GM18858 (cell line): ENCODE data around the gene PPP1R18.
"Not testable (repeated sequence)": the region's sequence is repeated elsewhere in the genome, so short reads cannot be mapped to it uniquely, and the experiment has no call there.

Source experiments
- ATAC-seq: cut with Tn5 transposase; IDR thresholded peaks from one replicate; pipeline ENCODE4 v1.9.1; 2021; ENCODE audit not compliant: unreplicated experiment

The PPP1R18 gene

DNA sequence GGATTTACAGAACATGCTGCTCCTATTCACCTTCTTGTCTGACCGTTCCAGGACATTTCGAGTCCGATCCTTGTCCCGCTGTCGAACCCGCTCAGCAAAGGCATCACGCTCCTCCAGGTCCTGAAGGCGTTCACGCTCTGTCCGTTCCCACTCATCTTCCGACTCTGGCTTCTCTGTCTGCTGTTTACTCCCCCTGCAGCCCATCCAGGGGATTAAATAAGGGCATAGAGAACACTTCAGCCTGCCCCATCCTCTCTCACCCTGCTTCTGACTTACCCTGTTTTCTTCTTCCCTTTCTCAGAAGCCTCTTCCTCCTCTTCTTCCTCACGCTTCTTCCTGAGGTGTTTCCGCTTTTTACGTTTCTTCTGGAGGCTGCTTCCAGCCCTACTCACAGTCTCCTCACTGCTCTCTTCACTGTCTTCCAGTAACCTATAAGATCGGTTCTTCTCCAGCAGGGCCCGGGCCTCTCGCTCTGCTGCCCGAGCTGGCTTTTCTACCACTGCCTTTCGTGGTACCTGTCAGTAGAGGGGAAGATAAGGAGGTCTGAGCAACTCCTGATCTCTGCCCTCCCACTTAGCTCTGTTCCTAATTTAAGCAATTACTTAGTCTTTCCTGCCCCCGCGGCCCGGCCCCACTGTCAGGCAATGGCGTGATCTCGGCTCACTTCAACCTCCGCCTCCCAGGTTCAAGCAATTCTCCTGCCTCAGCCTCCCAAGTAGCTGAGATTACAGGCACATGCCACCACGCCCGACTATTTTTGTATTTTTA, 15.5 kb downstream of the PPP1R18 start:
- ATAC-seq, result no peak

DNA sequence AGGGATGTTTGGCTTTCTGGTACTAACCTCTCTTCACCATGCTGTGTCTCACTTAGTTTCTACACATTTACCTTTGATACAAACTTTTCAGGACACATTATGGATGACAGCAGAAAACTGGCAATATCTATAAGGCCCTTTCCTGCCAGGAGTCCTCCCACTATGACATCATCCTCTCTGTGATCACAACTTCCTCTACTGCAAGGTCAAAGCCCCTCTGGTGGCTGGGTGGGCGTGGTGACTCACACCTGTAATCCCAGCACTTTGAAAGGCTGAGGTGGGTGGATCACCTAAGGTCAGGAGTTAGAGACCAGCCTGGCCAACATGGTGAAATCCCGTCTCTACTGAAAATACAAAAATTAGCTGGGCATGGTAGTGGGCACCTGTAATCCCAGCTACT, 20.1 kb downstream of the PPP1R18 start:
- not testable (repeated sequence) for ATAC-seq

DNA sequence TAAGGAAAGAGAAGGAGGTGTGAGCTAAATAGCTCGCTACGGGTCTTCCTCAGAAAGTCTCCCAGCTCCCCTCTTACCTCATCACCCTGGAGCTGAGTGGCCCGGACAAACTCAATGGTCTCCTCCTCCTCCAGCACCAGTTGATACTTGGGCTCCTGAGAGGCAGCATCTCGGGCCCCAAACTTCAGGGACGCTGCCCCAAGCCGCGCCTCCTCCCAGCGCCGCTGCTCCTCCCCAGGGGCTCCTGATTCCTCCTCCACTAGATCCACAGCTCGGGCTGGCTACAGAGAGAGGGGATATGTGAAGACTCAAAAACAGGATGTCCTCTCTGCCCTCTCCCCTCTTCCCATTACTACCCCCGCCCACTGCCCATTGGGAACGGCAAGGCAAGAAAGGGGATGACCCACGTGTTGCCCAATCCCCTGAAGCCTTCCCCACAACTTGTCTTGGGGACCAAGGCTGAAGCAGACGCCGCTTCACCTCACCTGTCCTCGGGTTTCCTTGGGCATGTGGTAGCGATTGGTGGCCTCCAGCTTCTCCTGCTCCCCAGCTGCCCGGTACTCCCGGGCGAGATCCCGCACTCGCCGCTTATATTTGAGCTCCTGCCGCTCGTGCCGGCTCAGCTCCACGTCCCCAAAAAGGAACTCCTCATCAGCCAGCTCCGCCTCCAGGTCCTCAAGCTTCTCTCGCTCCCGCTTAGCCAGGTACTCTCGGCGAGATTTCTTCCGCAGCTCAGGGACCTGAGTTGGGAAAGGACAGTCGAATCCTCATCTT, 21.3 kb downstream of the PPP1R18 start:
- ATAC-seq, result no peak

DNA sequence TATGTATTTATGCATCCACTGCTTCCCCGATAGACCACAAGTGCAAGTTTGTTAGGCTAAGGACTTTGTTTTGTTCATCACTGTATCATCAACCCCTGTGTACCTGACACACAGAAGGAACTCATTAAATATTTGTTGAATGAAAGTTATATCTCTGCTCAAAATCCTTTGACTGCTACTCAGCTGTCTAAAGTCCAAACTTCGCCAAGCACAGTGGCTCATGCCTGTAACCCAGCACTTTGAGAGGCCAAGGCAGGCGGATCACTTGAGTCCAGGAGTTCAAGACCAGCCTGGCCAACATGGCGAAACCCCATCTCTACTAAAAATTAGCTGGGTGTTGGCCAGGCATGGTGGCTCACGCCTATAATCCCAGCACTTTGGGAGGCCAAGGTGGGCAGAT, 28.5 kb downstream of the PPP1R18 start:
- not testable (repeated sequence) for ATAC-seq

DNA sequence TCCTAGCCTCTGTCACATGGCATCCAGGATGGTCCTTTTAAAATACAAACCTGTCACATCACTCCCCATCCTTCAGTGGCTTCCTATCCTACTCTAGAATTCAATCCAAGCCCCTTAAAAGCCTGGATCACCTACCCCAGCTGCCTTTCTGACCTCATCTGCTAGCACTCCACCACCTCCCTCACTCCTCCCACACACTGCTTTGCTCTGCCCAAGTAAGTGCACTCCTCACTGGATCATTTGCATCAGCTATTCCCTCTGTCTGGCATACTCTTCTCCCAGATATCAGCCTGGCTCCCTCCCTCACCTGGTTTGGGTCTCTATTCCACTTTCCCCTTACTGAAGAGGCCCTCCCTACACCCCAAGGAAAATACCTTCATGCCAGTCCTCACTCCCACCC, 29.0 kb downstream of the PPP1R18 start:
- ATAC-seq, result no peak

DNA sequence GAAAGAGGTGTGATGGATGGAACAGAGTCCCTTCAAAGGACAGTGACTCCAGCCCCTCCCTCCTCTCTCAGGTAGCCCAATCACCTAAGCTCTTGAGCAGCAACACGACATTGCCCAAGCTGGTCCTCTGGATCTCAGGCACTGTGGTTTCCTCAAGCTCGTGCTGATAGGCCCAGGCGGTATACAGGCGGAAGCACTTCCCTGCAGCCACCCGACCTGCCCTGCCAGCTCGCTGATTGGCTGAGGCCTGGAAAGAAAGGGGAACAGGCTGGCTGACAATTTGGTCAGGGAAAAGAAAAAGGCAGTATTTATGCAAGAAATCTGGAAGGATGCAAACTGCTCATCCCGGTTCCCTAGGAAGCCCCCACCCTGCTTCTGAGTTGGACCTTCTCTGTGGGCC, 29.9 kb downstream of the PPP1R18 start:
- ATAC-seq, result no peak

DNA sequence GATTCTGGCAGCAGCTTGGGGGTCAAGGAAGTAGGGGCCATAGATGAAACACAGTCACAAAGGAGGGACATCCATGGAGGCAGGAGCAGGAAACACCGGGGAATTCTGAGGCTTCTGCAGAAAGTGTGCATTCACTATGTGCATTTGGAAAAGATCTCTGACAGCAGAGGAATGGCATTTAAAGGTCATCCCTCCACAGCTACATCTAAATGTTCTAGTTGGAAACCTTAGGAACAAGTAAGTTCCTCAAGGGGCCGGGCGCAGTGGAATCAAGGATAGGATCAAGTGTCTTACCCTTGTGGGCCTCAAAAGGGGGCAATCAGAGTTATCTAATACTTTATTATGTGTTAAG, 30.7 kb downstream of the PPP1R18 start:
- ATAC-seq, result no peak

DNA sequence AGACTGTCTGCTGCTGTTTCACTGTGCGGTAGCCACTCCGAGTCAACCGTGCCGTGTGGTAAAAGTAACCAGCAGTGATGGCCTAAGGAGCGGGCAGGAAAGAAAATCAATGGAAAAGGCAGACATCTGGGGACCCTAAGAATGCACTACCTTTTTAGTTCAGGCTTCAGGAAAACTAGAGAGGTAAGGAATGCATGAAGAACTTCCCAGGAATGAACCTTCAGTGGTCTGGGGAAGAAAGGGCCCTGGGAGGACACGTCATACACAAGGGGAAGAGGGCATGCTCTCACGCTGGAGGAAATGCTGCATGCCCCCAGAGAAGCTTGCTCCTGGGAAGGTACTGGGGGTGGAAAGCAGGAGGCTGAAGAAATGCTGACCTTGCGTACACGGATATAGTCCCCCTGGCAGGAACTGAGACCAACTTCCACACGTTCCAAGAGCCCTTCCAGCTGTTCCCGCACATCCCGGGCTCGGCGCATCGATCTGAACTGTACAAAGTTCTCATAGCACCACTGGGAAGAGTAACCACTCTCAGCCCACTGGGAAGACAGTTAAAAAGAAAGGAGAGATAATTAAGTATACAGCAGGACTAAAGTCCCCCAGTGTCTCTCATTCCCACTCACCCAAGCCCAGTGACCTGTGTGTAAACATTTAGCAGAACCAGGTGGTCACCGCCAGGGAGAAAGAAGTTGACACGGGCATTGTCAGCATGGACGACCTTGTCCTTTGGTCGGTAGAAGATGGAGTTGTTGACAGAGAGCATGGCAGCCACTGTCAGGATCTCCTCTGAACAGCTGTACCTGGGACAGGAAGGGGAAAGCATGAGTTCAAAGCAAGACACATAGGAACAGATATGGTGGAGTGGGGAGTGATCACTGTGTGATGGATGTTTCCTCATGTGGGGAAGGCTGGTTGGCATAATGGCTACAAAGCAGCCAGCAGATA, 31.4 kb downstream of the PPP1R18 start:
- no peak for ATAC-seq

DNA sequence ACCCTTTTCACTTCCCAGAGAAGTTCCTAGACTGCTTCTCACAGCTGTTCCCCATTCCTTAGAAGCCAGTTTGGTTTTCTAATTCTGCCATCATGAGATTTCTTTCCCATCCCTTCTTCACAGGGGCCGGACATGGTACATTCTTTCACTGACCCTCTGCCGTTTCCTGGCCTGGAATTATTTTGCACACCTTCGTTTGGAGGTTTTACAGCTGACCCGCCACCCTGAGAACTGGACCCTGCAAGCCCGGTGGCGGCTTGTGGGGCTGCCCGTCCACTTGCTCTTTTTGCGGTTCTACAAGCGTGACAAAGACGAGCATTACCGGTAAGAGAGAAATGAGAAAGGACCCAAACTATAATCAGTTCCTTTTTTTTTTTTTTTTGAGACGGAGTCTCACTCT, 35.3 kb downstream of the PPP1R18 start:
- no peak for ATAC-seq

DNA sequence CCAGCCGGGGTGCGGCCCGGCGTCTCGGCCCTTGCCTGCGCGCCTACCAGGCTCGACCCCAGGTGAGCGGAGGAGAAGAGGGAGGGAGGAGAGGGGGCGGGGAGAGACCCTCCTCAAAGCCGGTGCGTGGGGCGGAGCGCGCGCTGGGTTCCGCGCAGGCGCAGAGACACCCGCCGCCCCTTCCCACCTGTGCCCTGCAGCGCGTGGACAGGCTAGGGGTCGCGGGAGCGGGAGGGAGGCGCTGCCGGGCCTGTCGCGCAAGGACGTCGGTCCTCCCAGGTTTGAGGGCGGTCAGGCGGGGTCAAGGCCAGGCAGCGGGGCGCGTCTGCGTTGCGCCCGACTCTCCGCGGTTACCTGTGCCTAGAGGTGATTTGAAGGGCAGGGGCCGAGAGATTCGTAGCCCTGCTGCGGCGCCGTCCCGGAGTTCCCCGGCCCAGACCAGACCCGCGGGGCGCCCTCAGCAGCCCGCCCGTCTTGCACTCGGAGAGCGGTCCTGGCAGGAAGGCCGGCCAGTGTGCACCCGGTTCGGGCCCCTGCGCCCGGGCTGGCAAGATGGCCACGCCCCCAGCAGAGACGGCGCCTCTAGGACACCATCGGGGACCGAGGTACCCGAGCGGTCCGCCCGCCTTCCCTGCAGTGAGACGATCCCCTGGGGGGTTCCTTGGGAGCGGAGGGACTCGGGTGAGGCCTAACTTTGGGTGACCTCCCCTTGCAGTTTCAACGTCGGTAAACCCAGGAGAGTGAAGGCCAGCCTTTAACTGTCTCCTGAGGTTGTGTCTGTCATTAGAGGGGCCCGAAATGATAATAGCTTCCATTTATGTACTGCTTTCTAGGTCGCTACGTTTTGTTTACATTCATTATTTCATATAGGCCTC, 39.0 kb downstream of the PPP1R18 start:
- peak; percentile 38 for ATAC-seq

DNA sequence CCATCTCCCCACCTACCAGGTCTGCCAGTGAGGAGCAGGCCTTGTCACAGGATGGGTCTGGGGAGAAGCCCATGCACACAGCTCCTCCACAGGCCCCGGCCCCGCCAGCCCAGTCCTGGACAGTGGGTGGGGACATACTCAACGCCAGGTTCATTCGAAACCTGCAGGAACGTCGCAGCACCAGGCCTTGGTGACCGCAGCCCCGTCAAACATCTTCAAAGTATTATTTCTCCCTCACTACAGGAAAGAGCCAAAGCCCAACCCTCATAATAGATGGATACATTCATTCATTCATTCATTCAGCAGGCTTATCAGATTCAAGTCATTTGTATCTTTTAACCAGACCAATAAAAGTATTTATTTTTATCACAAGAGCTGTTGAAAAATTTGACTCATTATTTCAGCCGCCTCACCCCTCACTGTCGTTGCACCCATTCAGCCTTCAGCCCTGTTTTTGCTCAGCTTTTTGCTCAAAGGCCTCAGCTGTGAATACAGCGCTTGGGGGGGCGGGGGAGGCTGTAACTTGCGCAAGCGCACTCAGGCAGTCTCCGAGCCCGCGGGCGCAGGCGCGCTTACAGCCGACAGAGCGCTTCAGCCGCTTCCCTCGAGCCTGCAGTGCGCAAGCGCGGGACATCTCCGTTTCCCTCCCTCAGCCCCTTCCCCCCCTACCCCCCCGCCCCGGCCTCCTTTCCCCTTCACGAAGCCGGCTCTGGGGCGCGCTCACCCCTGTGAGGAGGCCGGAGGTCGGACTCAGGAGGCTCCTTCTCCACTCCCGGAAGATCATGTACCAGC, 39.8 kb downstream of the PPP1R18 start, which contains the start of gene C6orf136:
Gene C6orf136, plus strand, starts transcription at position 684 of the 792 bp plus-strand sequence. Its CDS starts 99 bp downstream, at position 783.
- peak; percentile 34 for ATAC-seq

DNA sequence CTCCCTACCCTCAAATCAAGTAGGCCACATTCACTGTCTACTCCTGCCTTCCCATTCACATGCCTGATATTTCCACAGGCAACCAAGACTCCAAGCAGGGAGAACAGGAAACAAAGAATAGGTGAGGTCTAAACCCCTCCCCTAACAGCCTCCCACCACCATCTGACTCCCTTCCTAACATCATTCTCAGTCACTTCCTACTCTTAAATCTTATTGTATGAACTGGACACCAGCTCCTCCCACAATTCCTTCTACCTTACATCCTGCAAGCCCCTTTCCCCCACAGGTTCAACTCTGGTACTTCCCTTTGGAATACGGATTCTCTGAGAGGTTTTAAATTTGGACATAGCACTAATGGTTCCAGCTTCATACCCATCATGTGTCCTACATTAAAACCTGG, 40.5 kb downstream of the PPP1R18 start:
- ATAC-seq, result no peak

DNA sequence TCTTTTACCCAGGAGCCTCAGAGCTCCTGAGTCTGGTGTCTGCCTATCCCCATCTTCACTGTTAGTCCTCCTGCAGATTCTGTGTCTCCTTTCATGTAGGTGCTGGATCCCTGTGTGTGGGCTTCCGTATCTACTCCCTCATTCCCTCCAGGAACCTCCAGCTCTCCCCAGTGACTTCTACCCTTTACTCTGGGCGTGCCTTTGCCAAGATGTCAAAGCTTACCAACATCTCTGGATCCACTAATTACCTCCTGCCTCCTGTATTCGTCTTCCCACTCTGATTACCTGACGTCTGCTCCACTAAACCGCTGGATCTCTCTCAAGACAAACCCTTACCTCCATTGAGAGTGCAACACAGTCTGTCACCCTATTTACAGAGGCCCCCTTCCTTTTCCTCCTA, 41.7 kb downstream of the PPP1R18 start:
- no peak for ATAC-seq

DNA sequence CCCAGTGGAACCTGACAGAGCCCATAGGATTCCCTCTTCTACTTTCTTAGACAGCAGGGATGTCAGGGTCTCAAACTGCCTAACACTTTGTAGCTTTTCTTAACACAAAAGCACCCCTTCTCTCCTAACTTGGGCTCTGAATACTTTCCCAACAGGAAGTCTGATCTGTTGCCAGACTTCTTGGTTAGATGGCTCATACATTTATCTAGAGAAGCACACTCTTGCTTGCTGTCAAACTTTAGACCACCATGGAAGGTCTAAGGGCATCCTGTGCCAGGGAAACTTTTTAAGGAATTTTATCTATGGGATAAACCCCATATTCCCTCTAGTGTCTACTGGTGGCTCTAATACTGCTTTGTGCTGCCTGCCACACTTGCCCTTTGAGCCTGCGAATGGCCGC, 42.8 kb downstream of the PPP1R18 start:
- ATAC-seq, result no peak

DNA sequence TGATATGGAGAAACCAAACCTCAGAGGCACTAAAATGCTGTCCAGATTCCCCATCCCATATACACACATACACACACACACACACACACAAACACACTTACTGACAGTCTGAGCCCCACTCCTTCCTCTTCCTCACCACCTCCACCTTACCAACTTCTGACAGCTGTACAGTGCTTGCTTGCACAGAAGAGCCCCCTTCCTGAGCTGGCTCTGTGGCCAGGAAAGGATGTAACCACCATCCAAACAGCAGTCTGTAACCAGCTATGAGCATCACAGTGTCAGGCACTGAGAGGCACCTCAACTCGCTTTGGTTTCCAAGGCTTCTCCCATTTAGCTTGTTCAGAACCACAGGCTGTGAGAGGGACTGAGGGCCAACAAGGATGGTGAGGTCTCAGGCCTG, 45.4 kb downstream of the PPP1R18 start:
- ATAC-seq, result no peak

DNA sequence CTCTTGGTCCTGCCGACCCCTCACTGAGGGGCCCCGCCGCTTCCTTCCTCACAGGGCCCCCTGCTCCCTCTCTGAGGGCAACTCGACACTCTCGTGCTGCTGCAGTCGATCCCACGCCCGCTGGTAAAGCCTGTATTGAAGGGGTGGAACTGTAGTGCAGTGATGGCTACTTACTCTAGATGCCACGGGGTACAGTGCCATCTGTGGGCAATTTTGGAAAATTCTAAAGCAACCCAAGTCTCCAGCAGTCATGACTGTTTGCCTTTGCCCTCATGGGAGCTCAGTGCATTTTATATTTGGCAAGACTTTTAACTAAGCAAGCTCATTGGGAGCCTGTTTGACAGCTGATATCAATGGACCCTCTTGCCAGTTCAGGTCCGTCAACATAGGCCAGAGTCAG, 46.0 kb downstream of the PPP1R18 start:
- ATAC-seq, result no peak

DNA sequence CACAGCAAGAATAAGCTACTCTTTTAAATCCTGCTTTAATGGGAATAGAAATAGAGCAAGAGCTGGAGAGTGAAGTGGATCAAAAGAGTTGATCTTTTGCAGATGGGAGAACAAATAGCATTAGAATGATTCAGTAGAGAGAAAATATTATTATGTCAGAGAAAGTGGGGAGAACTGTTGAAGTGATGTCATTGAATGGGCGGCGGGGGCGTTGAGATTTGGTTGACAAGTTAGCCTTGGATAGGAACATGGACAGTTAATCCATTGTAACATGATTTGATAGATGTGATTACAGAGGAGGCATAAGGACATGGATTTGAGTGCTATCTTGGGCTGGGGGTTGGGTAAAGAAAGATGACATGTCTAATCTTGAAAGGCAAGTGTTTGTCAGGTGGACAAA, 50.6 kb downstream of the PPP1R18 start:
- no peak for ATAC-seq

DNA sequence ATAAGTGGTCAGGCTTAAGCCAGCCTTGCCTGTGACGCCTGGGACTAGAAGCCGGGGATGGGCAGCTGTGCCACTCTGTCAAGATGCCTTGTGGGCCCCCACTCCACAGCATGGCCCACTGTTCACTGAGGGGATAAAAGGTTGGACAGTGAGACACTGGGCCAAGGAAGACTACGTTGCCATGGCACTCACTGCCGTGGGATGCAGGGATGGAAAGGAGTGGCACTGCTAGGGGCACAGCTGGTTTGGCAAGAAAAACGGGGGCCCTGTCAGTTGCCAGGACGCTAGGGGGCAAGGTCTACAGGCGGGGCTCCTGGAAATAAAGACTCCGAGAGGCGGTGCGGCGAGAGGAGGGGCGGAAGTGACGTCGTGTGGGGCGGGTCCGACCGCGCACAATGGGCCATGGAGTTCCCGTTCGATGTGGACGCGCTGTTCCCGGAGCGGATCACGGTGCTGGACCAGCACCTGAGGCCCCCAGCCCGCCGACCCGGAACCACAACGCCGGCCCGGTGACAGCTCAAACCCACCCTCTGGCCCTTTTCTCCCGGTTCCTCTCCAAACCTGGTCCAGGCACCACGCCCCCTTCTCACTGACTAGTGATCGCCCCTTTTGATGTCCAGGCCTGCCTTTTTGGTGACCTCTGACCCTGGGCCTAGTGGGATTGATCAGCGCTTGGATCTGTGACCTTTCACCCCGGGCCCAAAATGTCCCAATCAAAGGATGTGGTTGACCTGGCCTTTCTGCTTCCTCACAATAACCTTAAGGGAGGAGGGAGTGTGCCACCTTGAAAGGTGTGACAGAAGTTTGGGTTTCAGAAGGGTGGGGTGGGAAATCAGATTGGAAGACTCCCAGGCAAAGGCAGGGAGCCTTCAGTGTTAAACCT, 59.7 kb downstream of the PPP1R18 start, which contains the start of gene ATAT1:
Gene ATAT1, plus strand, starts transcription at position 391 of the 883 bp plus-strand sequence.
- no peak for ATAC-seq
